Panc1 (cell line): ENCODE measurements around the gene SMIM24. TPM values are rescaled to one million over a fixed set of nuclear protein-coding genes. Genes with fewer than 3 reads are reported as not detected.

Experiments
- ATAC-seq: fragments of 200-7000 bp; cut with Tn5 transposase; 2 replicates; pipeline ENCODE4 v1.9.1; 2020; ENCODE audit warnings: mild to moderate bottlenecking, moderate library complexity
- BruUV-seq: library from RNA; stranded (reverse); fragments of 400-500 nt; replicated peaks from 2 replicates; lab custom pipeline; 2021; lab: Mats Ljungman, UMichigan
- CTCF ChIA-PET: fragments of 300-600 bp; sonication (Branson Sonifier 250); formaldehyde crosslinking; loops from one replicate; lab custom pipeline; 2022; ENCODE audit warnings: antibody characterized with exemption; lab: Charles Lee
- POLR2A ChIA-PET: fragments of 300-600 bp; sonication (Branson Sonifier 250); formaldehyde crosslinking; loops from one replicate; lab custom pipeline; 2022; ENCODE audit warnings: antibody characterized with exemption; lab: Charles Lee
- DNase-seq: peaks from one replicate; pipeline ENCODE4 v3.0.0-alpha.2; 2010; ENCODE audit warnings: low read depth, low spot score
- H3K27ac ChIP-seq: 2 replicates; pipeline ENCODE4 v1.5.1; 2011; ENCODE audit warnings: mild to moderate bottlenecking, low read length, inconsistent platforms
- H3K27me3 ChIP-seq: fragments of 200-500 bp; sonication (Bioruptor generic); 2 replicates; pipeline ENCODE4 v1.6.0; 2014; ENCODE audit warnings: low read length, inconsistent platforms; ENCODE audit not compliant: control insufficient read depth, insufficient read depth
- H3K36me3 ChIP-seq: fragments of 200-500 bp; sonication (Bioruptor generic); 2 replicates; pipeline ENCODE4 v1.5.1; 2014; ENCODE audit warnings: inconsistent platforms, mild to moderate bottlenecking, low read length, moderate library complexity; ENCODE audit not compliant: control insufficient read depth, insufficient read depth
- H3K4me1 ChIP-seq: 2 replicates; pipeline ENCODE4 v1.5.1; 2011; ENCODE audit warnings: inconsistent platforms, mild to moderate bottlenecking, low read length, moderate library complexity; ENCODE audit not compliant: control insufficient read depth, insufficient read depth
- H3K4me3 ChIP-seq, 2 experiments: 2 replicates each; pipeline ENCODE4 v1.5.1; 2011 to 2012; ENCODE audit warnings: low read depth in 2 of 2, low read length in 2 of 2, mild to moderate bottlenecking in 2 of 2, inconsistent platforms in 1 of 2, moderate library complexity in 1 of 2
- H3K9me3 ChIP-seq: fragments of 200-500 bp; sonication (Bioruptor generic); 2 replicates; pipeline ENCODE4 v1.5.1; 2014; ENCODE audit warnings: low read depth, mild to moderate bottlenecking, inconsistent platforms, low read length, moderate library complexity; ENCODE audit not compliant: control insufficient read depth, insufficient read depth
- POLR2AphosphoS5 ChIP-seq: IDR thresholded peaks from 2 replicates; pipeline ENCODE4 v1.6.1; 2012; ENCODE audit warnings: mild to moderate bottlenecking, low read depth, low read length, moderate library complexity
- SIN3A ChIP-seq: IDR thresholded peaks from 2 replicates; pipeline ENCODE4 v1.6.1; 2012; ENCODE audit warnings: low read depth, mild to moderate bottlenecking, low read length, moderate library complexity, borderline replicate concordance; ENCODE audit not compliant: insufficient read depth
- TCF7L2 ChIP-seq: IDR thresholded peaks from 2 replicates; pipeline ENCODE4 v1.6.1; 2011; ENCODE audit warnings: mild to moderate bottlenecking, low read depth, low read length, inconsistent platforms
- in situ Hi-C: cut with HindIII; loops from 2 replicates; pipeline ENCODE4 v1.10.0; 2016; ENCODE audit warnings: low sequenced_read_pairs, low pct_unique_long_range_greater_than_20kb
- intact Hi-C: fragments of 100-400 bp; cut with micrococcal nuclease; formaldehyde crosslinking; loops from one replicate; pipeline ENCODE4 v1.10.0; 2022; ENCODE audit not compliant: unreplicated experiment
- total RNA-seq: library from RNA; stranded (reverse); gene quantifications from one replicate; pipeline ENCODE4 v1.2.1, GENCODE V29; 2021; ENCODE audit not compliant: unreplicated experiment
- TF ChIP-seq, protein P1 (sequence below), 2 experiments: IDR thresholded peaks; 2 replicates each; pipeline ENCODE4 v1.6.1; 2011 to 2012; ENCODE audit warnings: low read depth in 2 of 2, control low read depth in 1 of 2, low read length in 1 of 2, mild to moderate bottlenecking in 1 of 2, moderate library complexity in 1 of 2; ENCODE audit not compliant: insufficient read depth in 1 of 2
- TF ChIP-seq, protein P2 (sequence below): fragments of 450-650 bp; IDR thresholded peaks from 2 replicates; pipeline ENCODE4 v1.5.1; 2017; ENCODE audit warnings: mild to moderate bottlenecking

SMIM24 gene
- total RNA-seq, 1 experiment from 2014 or later, result 0.28 TPM

DNA sequence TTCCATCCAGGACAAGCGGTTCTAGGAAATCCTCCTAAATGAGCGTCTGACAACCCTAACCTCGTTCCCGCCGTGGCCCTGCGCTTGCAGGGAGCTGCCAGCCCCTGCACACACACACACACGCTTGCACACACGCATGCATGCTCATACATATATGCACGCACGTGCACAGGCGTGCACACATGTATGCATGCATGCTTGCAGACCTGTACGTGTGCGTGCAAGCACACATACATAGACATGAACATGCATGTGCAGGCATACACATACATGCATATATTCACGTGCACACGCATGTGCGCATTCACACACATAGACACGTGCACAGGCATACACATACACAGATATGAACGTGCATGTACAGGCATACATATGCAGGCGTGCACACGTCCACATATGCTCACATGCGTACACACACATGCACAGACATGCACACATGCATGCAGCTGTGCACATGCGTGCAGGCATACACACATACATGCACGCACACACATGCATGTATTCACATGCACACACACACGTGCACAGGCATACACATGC lies 35.6 kb downstream of the SMIM24 start:
- Histone ChIP-seq H3K27ac (no peak overlapping the region), H3K9me3 (no peaks in the 10 kb centered on the region), H3K36me3 (no peaks in the 10 kb centered on the region), H3K4me1 (no peaks in the 10 kb centered on the region), H3K4me3 (no peak overlapping the region), H3K27me3 (no peaks in the 10 kb centered on the region)
- DNase-seq, result no peak
- in situ Hi-C loops (no loop called here), intact Hi-C loops (no loop called here)
- no TSS peak for BruUV-seq
- TF ChIP-seq, protein P1, sequence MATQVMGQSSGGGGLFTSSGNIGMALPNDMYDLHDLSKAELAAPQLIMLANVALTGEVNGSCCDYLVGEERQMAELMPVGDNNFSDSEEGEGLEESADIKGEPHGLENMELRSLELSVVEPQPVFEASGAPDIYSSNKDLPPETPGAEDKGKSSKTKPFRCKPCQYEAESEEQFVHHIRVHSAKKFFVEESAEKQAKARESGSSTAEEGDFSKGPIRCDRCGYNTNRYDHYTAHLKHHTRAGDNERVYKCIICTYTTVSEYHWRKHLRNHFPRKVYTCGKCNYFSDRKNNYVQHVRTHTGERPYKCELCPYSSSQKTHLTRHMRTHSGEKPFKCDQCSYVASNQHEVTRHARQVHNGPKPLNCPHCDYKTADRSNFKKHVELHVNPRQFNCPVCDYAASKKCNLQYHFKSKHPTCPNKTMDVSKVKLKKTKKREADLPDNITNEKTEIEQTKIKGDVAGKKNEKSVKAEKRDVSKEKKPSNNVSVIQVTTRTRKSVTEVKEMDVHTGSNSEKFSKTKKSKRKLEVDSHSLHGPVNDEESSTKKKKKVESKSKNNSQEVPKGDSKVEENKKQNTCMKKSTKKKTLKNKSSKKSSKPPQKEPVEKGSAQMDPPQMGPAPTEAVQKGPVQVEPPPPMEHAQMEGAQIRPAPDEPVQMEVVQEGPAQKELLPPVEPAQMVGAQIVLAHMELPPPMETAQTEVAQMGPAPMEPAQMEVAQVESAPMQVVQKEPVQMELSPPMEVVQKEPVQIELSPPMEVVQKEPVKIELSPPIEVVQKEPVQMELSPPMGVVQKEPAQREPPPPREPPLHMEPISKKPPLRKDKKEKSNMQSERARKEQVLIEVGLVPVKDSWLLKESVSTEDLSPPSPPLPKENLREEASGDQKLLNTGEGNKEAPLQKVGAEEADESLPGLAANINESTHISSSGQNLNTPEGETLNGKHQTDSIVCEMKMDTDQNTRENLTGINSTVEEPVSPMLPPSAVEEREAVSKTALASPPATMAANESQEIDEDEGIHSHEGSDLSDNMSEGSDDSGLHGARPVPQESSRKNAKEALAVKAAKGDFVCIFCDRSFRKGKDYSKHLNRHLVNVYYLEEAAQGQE (IDR thresholded peaks at IDR 0.05; ENCODE audit: insufficient read depth in 1 of 2, low read depth in 2 of 2, low read length in 1 of 2), result no peak
- no peak for TF ChIP-seq SIN3A
- no peak for TF ChIP-seq POLR2AphosphoS5
- ChIA-PET POLR2A (no interaction called here), CTCF (no interaction called here)
- ATAC-seq, result no peak

DNA sequence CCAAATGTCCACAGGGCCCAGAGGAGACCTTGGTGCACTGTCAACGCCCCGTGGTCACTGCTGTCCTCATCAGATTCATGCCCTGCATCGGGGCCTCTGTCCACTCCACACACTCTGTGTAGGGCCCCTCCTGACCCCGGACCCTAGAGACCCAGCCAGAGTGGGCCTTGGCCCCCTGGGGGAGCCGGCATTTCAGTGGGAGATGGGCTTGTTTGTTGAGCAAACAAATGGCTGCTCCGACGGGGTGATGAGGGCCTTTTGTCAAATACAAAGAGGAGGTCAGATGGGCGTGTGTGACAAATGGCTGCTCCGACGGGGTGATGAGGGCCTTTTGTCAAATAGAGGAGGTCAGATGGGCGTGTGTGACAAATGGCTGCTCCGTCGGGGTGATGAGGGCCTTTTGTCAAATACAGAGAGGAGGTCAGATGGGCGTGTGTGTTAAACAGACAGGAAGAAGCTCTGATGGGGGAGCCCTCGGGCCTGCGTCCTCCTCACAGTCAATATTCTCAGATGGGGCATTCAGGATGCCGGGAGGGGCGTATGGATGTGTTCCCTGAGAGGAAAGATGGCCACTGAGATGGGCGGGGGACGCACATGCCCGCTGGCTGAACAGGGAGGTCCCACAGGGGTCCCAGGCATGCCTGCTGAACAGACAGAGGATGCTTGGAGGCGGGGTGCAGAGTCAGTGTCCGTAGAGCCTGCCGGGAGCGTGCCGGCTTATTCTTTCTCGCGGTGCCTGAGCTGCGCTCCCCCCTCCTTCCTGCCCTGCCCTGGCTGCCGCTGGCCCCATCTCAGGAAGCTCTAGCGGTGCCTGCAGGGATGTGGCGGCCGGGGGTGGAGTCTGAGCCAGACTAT lies 36.3 kb downstream of the SMIM24 start:
- BruUV-seq, result no TSS peak
- ATAC-seq (no peak), DNase-seq (no peak)
- TF ChIP-seq SIN3A, result no peak
- no peak for TF ChIP-seq POLR2AphosphoS5
- TF ChIP-seq, protein P2, sequence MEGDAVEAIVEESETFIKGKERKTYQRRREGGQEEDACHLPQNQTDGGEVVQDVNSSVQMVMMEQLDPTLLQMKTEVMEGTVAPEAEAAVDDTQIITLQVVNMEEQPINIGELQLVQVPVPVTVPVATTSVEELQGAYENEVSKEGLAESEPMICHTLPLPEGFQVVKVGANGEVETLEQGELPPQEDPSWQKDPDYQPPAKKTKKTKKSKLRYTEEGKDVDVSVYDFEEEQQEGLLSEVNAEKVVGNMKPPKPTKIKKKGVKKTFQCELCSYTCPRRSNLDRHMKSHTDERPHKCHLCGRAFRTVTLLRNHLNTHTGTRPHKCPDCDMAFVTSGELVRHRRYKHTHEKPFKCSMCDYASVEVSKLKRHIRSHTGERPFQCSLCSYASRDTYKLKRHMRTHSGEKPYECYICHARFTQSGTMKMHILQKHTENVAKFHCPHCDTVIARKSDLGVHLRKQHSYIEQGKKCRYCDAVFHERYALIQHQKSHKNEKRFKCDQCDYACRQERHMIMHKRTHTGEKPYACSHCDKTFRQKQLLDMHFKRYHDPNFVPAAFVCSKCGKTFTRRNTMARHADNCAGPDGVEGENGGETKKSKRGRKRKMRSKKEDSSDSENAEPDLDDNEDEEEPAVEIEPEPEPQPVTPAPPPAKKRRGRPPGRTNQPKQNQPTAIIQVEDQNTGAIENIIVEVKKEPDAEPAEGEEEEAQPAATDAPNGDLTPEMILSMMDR, result no peak
- TF ChIP-seq, protein P1 (IDR thresholded peaks at IDR 0.05; ENCODE audit: insufficient read depth in 1 of 2, low read depth in 2 of 2, low read length in 1 of 2), result no peak
- TF ChIP-seq TCF7L2, result no peak
- no peak overlapping the region for H3K4me3 ChIP-seq
- no peaks in the 10 kb centered on the region for H3K4me1 ChIP-seq
- CTCF ChIA-PET, result no interaction called here
- H3K27me3 ChIP-seq, result no peaks in the 10 kb centered on the region
- no peaks in the 10 kb centered on the region for H3K36me3 ChIP-seq
- no peak overlapping the region for H3K27ac ChIP-seq
- POLR2A ChIA-PET, result no interaction called here
- in situ Hi-C loops (no loop called here), intact Hi-C loops (no loop called here)
- no peaks in the 10 kb centered on the region for H3K9me3 ChIP-seq
